HG02973 (cell line): Measurements from ENCODE around the gene SRGAP2C.
"Not testable (repeated sequence)": the region's sequence is repeated elsewhere in the genome, so short reads cannot be mapped to it uniquely, and the experiment has no call there.

Source experiments
- ATAC-seq: cut with Tn5 transposase; IDR thresholded peaks from one replicate; pipeline ENCODE4 v1.9.1; 2021; ENCODE audit warnings: moderate library complexity; ENCODE audit not compliant: unreplicated experiment

Gene SRGAP2C

DNA sequence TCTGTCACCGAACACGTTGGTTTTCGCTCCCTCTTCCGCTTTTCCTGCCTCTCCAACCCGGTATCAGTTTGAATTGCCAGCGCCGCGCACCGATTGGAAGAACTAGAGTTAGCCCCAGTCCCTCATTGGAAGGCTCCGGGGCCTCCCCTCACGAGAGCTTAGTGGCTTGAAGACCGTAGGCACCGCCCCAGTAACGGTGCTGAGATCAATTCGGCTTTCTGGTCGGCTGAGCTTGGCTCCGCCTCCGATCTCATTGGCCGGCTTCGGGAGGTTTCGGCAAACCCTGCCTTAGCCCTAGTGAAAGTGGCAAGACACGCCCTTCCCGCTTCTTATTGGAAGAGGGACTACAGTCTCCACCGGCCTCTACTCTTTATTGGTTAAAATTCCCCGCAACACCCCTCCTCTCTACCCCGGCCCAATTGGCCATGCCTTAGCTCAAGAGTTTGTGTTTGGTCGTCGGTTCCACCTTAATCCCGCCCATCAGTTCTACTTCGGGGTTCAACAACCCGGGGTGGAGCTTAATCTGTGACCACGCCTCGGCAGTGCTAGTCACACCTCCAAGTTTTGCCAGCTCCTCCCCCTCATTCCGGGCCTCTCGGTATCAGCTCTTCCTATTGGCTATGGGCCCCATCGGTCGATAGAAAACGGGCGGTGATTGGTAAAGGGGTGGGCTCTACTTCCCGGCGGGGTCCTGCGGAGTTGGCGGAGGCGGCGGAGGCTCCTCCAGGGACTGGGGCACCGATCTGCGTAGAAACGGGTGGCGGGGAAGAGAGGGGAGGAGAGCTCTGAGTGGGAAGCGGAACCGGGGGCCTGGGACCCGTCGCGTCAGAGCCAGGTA is at the start of gene SRGAP2C, which contains the start of gene FAM72B:
SRGAP2C (plus strand) TSS at position 686 of the 838 bp plus-strand sequence. CDS start 2,472 bp downstream, outside the sequence.
FAM72B (minus strand) TSS at position 51 of the 838 bp plus-strand sequence. CDS start 851 bp downstream, outside the sequence.
- ATAC-seq, result peak; percentile 87

DNA sequence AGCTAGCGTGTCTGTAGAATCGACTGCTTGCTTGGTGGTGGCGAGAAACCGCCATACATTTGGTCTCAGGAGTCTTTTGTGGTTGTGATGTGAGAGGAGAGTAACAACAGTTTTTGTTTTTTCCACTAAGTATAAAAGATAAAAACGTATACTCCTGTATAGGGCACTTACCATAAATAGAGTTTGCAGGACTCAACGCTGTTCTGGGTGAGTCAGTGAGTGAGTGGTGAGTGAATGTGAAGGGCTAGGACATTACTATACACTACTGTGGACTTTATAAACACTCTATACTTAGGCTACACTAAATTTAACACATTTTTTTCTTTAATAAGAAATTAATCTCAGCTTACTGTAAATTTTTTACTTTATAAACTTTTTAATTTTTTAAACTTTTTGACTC is 44.4 kb upstream of the SRGAP2C start:
- not testable (repeated sequence) for ATAC-seq

DNA sequence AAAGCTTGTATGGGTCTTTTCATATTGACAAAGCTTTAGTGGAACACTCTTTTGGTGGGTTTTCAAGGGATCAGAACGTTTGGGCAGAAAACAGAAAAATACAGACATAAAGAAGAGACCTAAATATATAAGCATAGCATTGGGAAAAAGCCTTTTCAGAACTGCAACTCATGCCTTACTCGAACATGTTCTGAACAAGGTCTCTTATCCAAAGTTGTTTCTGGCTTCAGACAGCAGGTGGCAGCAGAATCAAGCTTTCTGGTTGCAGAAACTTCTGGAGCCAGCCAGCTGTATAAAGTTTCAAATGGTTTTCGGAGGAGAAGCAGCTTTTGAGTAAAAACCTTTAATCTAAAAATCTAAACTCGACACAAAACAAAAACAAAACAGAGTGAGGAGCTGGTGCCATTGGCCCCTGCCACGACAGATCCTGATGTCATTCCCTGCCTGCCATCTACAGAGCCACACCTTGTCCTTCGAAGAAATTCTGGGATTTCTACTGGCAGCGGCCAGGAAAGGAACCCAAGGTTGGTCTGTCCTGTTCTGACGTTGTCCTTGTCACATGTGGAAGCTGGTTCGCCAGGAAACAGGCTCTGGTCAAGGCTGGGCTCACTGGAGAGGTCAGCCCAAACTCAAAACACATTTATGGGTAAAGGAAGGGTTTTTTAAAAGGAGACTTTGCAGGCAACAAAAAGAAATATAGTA is 36.1 kb upstream of the SRGAP2C start:
- ATAC-seq, result not testable (repeated sequence)

DNA sequence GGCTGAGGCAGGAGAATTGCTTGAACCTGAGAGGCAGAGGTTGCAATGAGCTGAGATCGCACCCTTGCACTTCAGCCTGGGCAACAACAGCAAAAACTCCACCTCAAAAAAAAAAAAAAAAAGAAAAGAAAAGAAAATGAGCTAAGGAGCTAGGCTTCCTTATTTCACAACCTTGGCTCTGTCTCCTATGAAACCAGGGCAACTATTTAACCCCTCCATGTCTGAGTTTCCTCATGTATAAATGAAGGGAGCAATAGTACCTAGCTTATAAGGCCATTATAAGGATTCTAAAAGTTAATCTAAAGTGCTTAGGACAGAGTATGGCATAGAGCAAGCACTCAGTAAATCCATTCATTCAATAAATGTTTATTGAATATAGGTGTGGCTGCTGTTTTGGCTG is 33.5 kb upstream of the SRGAP2C start:
- not testable (repeated sequence) for ATAC-seq

DNA sequence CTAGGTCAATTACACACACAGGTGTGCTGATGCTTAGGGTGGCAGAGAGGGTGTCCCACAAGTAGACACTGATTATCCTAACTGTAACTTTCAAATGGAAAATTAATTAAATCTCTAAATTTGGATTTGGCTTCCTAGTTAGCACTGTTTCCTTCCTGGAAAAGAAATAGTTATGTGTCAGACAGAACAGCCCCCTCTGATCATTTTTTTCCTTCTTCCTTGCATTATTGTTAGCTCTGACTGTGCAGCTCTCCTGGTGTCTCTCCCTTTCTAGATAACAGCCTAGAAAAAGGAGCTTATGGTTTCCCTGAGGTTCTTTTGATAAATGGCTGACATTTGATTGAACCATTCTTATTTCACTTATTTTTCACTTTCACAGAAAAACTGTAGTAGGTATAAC is 32.0 kb upstream of the SRGAP2C start:
- not testable (repeated sequence) for ATAC-seq

DNA sequence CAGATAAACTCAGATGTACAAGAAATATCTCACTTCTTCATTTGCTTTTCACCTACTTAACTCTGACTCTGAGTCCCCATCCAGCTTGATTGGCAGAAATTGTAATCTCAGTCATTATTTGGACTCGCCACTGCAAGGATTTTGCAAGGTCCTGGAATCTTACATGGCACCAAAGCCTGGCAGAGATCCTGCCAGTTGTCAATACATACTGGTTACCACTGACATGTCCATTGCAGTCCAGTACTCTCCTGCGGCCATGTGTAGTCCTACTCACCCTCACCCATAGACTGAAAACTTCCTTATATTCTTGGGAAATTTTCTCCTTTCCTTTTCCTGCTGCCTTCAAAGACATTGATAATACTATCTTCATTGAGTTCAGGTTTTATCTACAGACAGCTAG is 30.0 kb upstream of the SRGAP2C start:
- not testable (repeated sequence) for ATAC-seq

DNA sequence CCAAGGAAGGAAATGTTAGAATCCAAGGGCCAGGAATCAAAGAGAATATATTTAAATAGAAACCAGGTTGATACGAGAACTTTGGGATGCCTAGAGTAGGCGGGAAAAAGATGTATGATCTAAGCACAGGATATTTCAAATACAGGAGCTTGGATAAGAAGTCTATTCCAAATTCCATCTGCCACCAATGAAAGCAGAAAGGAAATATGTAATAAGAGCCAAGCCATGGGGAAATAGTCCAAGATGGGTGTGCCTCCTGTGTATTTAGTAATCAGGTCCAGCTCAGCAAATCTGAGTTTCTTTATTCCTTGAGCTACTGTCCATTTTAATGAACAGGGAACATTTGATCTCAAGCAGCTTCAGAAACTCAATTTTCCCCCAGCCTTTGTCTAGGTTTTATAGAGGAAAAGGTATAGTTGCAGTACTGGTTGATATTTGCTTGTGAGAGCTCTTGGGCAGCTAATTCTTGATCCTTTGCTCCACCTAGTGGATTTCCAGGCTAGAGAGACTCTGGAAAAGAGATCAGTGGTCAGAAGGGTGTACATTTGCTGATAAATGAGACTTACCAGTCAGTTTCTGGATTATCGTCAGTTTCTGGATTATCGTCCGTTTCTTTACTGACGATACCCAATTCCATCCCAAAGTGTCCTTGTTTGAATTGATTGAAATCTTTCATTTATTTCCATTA is 29.0 kb upstream of the SRGAP2C start:
- not testable (repeated sequence) for ATAC-seq

DNA sequence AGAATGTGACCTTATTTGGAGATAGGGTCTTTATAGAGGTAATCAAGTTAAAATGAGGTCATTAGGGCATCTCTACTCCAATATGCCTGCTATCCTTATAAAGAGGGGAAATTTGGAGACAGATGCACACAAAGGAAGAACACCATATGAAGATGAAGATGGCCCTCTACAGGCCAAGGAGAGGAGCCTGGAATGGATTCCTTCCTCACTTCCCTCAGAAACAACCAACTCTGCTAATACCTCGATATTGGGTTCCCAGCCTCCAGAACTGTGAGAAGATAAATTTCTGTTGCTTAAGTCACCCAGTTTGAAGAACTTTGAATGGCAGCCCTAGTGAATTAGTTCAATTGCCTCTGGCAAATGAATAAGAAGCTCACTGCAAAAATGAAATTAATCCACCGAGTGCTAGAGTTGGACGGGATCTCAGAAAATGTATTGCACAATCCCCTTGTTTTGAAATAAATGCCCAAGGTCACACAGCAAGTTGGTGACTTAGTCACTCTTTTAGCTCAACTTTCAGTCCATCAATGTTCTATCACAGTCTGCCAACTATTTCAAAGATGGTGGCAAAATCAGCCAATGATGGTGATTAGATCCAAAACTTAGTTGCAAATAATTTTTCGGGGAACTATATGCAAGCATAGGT is 27.7 kb upstream of the SRGAP2C start:
- not testable (repeated sequence) for ATAC-seq

DNA sequence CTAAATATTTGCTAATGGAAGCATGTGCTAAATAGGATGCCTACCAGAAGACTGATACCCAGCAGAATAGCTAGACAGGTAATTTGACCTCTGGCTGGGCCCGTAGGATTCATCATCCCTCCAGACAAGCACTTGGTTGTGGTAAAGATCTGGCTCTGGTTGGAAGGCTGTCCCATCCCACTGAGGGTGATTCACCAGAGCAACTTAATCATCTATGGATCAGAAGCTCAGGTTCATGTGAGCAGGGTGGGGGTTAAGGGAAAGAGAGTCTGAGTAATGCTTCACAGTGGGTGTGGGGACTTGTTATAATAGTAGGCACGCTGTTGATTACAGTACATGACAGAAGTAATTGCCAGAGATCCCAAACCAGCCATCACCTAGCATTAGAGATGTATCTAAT is 27.2 kb upstream of the SRGAP2C start:
- not testable (repeated sequence) for ATAC-seq

DNA sequence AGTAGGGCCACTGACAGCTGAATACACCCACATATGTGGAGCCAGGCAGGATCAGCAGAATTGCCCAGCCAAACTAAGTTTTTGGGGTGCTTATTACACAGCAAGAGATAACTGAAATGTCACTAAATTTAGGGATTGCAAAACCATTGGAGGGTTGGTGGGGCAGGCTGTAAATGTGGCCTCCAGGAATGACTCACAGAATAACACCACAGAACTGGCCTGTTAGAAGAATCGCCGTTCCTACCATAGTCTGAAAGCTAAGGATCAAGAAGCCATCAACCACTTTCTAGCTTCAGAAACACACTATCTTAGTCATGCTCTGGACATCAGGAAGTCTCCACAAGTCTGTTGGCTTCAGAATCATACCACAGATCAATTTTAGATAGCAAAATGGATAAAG is 24.7 kb upstream of the SRGAP2C start:
- ATAC-seq, result not testable (repeated sequence)

DNA sequence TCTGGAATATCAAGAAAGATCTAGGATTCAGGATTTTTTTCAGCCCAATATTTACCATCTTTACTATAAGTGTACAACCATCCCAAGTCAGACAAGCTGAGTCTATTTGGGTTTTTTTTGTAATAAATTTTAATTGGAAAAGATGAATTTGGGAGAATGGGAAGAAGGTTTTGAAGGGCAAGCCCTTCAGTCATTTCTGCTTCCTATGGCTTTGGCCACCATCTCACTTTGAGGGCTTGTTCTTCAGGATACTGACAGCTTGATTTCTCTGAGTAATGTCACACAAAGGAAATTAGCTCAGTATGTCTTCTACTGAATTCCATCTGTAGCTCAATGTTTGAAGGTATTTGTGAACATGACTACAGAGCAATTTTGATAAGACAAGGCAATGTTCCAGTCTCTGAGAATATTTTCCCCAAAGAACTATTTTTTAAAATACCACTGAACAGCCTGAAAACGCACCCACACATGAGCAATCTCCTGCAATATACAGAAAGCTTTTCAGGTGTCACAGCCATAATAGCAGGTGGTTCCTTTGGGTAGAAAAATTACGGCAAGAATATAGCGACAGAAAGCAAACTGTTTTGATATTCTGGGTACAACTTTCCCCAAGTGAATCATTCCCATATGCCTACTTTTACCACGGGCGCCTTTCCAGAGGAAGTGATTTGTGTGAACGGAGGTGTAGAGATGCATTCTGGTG is 23.4 kb upstream of the SRGAP2C start:
- not testable (repeated sequence) for ATAC-seq

DNA sequence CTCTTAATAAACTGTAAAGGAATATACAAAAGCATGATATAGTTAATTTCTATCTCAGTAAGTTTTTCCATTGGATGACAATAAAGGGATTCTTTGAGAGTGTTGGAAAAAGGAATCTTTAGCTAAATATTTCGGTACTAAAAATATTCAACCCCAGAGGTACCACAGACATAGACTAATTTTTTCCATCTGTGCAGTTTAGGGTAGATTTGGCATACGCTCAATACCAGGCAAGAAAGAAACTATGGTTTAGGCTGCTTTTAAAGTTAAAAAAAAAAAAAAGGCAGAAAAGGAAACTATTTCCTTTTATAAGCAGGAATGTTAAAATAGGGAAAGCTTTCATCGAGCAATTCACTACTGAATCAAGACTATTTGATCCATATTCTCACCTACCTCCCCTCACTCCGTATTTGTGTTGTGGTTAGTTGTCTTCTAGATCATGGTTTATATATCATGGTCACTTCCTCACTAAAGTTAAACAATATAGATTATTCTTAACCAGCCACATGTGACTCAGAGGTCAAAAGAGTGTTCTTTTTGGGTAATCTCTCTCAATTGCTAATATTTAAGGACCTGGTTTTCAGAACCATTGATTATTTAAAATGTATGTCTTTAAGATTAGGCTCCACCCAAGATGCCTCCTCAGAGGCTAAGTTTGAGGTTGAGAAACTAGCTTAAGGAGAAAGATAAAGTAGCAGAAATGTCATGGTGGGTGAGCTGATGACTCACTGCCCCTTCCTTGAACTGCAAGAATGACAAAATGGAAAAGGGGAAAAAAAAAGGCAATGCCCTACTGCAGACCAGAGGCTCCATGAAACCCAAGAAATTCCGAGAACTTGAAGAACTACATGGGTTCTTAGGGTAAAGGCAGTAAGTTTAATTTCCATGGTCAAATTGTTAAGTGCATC is 20.7 kb upstream of the SRGAP2C start:
- not testable (repeated sequence) for ATAC-seq

DNA sequence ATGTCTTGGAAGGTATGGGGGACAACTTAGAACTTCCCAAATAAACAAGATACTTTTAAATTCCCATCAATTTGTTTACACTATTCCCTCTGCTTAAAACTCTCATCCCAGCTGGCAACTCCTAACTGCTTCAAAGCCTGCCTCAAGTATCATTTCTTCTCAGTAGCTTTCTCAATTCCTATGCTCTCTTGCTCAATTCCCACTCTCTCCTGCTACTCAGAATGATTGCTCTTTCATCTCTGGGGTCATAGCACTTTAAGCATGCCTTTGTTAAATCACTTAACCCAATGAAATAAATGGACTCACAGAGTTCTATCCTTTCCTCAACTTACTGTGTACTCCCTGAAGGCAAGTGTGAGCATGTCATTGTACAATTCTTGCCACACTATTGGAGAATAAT is 19.5 kb upstream of the SRGAP2C start:
- not testable (repeated sequence) for ATAC-seq

DNA sequence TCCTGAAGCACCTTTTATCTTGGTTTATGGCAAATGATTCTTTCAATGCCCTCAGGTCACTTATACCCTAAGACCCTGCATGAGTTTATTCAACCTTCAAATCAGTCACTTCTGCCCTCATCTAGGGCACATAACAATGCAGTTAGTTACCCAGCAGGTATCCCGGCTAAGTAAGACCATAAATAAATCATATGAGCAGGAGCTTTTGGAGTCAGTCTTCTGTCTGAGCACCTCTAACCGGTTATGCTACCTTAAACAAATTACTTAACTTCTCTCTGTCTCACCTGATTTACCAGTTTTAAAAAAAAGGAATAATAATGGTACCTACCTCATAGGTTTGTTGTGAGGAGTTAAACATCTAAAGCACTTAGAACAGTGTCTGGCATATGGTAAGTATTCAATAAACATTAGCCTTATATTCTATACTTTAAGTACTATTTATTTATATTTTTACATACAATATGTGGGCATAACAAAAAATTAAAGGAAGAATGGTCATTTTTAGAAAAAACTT is 17.5 kb upstream of the SRGAP2C start:
- not testable (repeated sequence) for ATAC-seq

DNA sequence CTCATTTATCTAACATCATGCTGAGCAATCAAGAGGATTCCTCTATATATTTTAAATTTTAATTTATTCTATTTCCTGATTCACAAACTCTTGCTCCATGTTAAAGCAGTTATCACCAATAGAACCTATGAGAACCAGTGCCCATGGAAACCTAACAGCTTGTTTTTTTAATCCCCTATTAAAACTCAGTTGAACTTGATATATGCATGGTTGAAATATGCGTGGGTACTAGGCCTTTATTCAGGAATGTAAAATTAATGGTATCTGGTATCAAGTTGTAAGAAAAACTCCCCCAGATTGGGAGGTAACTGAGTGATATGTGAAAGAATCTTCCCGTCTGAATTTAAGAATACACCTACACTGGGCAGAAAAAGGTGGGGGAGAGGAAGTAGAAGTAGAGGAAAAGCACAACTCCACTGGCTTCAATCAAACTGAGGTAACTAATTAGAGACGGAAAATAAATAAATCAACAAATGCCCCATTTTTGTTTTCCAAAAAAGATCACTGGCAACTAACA is 16.6 kb upstream of the SRGAP2C start:
- not testable (repeated sequence) for ATAC-seq

DNA sequence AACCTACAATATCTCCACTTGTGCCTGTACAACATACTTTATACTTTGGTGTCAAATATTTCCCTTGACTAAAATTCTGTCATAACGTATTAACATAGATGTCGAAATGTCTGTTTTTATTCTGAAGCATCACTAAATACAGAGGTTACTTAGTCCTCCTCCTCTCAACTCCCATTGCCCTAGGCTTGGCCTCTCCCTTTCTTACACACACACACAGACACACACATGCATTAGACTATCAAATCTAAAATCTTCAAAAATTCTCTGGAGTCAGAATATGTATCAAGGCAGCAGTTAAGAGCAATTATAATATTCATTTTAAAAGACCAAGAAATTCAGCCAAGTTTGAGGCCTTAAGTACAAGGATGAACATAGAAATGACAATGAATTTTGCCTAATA is 8.1 kb upstream of the SRGAP2C start:
- not testable (repeated sequence) for ATAC-seq

DNA sequence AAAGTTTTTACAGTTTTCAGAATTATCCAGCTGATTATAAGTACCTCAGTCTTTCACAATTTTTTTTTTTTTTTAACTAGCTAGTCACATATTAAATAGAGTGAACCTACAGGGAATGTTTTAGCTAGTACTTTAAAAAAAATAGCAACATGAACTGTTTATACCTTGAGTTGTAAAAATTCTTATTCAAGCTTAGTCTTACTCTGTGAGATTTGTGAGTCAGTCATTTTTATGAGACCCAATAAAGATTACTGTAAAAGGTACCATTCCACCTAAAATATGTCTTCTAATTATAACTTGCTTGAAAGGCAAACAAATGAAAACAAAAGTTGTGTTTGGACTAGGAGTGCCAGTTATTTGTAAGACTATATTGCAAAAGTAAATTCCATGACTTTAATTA is 6.6 kb upstream of the SRGAP2C start:
- ATAC-seq, result not testable (repeated sequence)

DNA sequence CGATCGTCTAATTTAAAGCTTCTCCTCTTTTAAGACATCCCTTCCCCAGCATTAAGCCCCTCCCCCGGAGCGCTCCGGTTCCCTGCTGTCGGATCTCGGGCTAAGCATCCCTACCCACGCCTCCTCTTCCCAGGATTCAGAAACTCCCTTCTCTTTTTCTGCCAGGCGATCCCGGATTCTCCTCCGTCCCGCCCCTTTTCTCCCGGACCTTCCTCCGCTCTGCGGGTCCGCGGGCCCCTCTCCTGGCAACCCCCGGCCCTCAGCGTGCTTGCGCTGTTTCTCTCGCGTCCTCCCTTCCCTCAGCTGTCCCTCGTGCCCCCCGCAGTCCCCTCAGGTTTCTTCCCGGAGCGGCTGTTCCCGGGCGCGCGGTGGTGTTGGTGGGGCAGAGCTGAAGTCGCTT is 908 bp upstream of the SRGAP2C start:
- not testable (repeated sequence) for ATAC-seq
